IMR-90 (cell line): ENCODE data around the gene CCER1. TPM values are rescaled to one million over a fixed set of nuclear protein-coding genes. Genes with fewer than 3 reads are reported as not detected.

Experiments used
- ATAC-seq: fragments of 200-7000 bp; cut with Tn5 transposase; 2 replicates; pipeline ENCODE4 v1.9.1; 2020; ENCODE audit warnings: low read depth, mild to moderate bottlenecking, moderate library complexity
- BruUV-seq: library from RNA; stranded (reverse); fragments of 400-500 nt; replicated peaks from 2 replicates; lab custom pipeline; 2021; lab: Mats Ljungman, UMichigan
- CTCF ChIA-PET: fragments of 300-600 bp; formaldehyde crosslinking; extraction: SDS; loops from one replicate; lab custom pipeline; 2021; ENCODE audit warnings: antibody characterized with exemption; lab: Yijun Ruan, JAX
- POLR2A ChIA-PET: fragments of 300-600 bp; sonication (Branson Sonifier 250); formaldehyde crosslinking; loops from one replicate; lab custom pipeline; 2022; ENCODE audit warnings: antibody characterized with exemption; ENCODE audit not compliant: unreplicated experiment; lab: Charles Lee
- DNase-seq: peaks from one replicate; pipeline ENCODE4 v3.0.0; 2013
- H2AFZ ChIP-seq: replicated peaks from 2 replicates; pipeline ENCODE3; 2013; ENCODE audit warnings: low read length, mild to moderate bottlenecking; ENCODE audit not compliant: poor library complexity
- H2AK5ac ChIP-seq: 2 replicates; pipeline ENCODE4 v1.6.1; 2013; ENCODE audit warnings: low read depth, low read length, inconsistent platforms
- H2AK9ac ChIP-seq: replicated peaks from 2 replicates; pipeline ENCODE3; 2013; ENCODE audit warnings: mild to moderate bottlenecking, low read depth, low read length, moderate library complexity; ENCODE audit not compliant: poor library complexity
- H2BK120ac ChIP-seq: 2 replicates; pipeline ENCODE4 v1.6.1; 2013; ENCODE audit warnings: low read depth, low read length, inconsistent platforms
- H2BK15ac ChIP-seq: 3 replicates; pipeline ENCODE4 v1.6.1; 2013; ENCODE audit warnings: low read depth, low read length, inconsistent platforms
- H2BK20ac ChIP-seq: 2 replicates; pipeline ENCODE4 v1.6.1; 2013; ENCODE audit warnings: low read depth, mild to moderate bottlenecking, inconsistent platforms, low read length, moderate library complexity
- H2BK5ac ChIP-seq: 2 replicates; pipeline ENCODE4 v1.6.1; 2013; ENCODE audit warnings: mild to moderate bottlenecking, low read depth, low read length, inconsistent platforms; ENCODE audit not compliant: poor library complexity, severe bottlenecking
- H3K14ac ChIP-seq: replicated peaks from 2 replicates; pipeline ENCODE4 v1.6.1; 2013; ENCODE audit warnings: low read depth, low read length, inconsistent platforms
- H3K18ac ChIP-seq: 2 replicates; pipeline ENCODE4 v1.6.1; 2013; ENCODE audit warnings: low read depth, low read length, control low read depth
- H3K23ac ChIP-seq: 2 replicates; pipeline ENCODE4 v1.6.1; 2013; ENCODE audit warnings: low read depth, low read length, inconsistent platforms
- H3K27ac ChIP-seq: 2 replicates; pipeline ENCODE4 v1.5.1; 2013; ENCODE audit warnings: mild to moderate bottlenecking, control low read depth, low read length; ENCODE audit not compliant: insufficient read depth
- H3K27me3 ChIP-seq: 2 replicates; pipeline ENCODE4 v1.6.1; 2013; ENCODE audit warnings: low read length; ENCODE audit not compliant: control insufficient read depth, insufficient read depth
- H3K36me3 ChIP-seq: 2 replicates; pipeline ENCODE4 v1.6.1; 2013; ENCODE audit warnings: low read length, mixed read lengths; ENCODE audit not compliant: control insufficient read depth, insufficient read depth
- H3K4ac ChIP-seq: 2 replicates; pipeline ENCODE4 v1.6.1; 2013; ENCODE audit warnings: low read depth, low read length, inconsistent platforms
- H3K4me1 ChIP-seq: 2 replicates; pipeline ENCODE4 v1.6.1; 2013; ENCODE audit warnings: low read length, mixed read lengths; ENCODE audit not compliant: control insufficient read depth, insufficient read depth
- H3K4me2 ChIP-seq: 2 replicates; pipeline ENCODE4 v1.6.1; 2013; ENCODE audit warnings: low read depth, mild to moderate bottlenecking, control low read depth, low read length, moderate library complexity
- H3K4me3 ChIP-seq: 2 replicates; pipeline ENCODE4 v1.5.1; 2013; ENCODE audit warnings: low read depth, mild to moderate bottlenecking, control low read depth, low read length, moderate library complexity; ENCODE audit not compliant: insufficient read depth
- H3K56ac ChIP-seq: 2 replicates; pipeline ENCODE4 v1.6.1; 2013; ENCODE audit warnings: low read length, inconsistent platforms; ENCODE audit not compliant: insufficient read depth; ENCODE audit errors: extremely low read depth
- H3K79me1 ChIP-seq, 2 experiments: 2 replicates each; pipeline ENCODE4 v1.6.1; 2013; ENCODE audit warnings: low read length in 2 of 2, inconsistent platforms in 1 of 2, low read depth in 1 of 2
- H3K9ac ChIP-seq: 2 replicates; pipeline ENCODE4 v1.6.1; 2013; ENCODE audit warnings: low read depth, low read length, control low read depth
- H3K9me1 ChIP-seq: 2 replicates; pipeline ENCODE4 v1.6.1; 2013; ENCODE audit warnings: low read length, inconsistent platforms; ENCODE audit not compliant: insufficient read depth
- H3K9me3 ChIP-seq: 2 replicates; pipeline ENCODE4 v1.6.1; 2013; ENCODE audit warnings: low read length; ENCODE audit not compliant: control insufficient read depth, insufficient read depth
- H4K20me1 ChIP-seq: 2 replicates; pipeline ENCODE4 v1.6.1; 2013; ENCODE audit warnings: low read length, inconsistent platforms; ENCODE audit not compliant: insufficient read depth
- H4K5ac ChIP-seq: 2 replicates; pipeline ENCODE4 v1.6.1; 2013; ENCODE audit warnings: mild to moderate bottlenecking, low read depth, low read length, control low read depth
- H4K8ac ChIP-seq, 2 experiments: 2 replicates each; pipeline ENCODE4 v1.6.1; 2013; ENCODE audit warnings: low read depth in 2 of 2, low read length in 2 of 2, control low read depth in 1 of 2, inconsistent platforms in 1 of 2
- H4K91ac ChIP-seq: 2 replicates; pipeline ENCODE4 v1.6.1; 2013; ENCODE audit warnings: low read depth, low read length, inconsistent platforms; ENCODE audit not compliant: insufficient read depth
- BHLHE40 ChIP-seq: fragments of 150-350 bp; IDR thresholded peaks from 2 replicates; pipeline ENCODE4 v1.6.1; 2016; ENCODE audit warnings: mild to moderate bottlenecking, low read depth, low read length
- ELK1 ChIP-seq: fragments of 150-350 bp; IDR thresholded peaks from 2 replicates; pipeline ENCODE4 v1.6.1; 2016; ENCODE audit warnings: low read depth, mild to moderate bottlenecking, low read length, moderate library complexity, borderline replicate concordance
- FOS ChIP-seq: fragments of 150-350 bp; IDR thresholded peaks from 2 replicates; pipeline ENCODE4 v1.6.1; 2016; ENCODE audit warnings: low read depth, low read length
- POLR2A ChIP-seq: IDR thresholded peaks from 2 replicates; pipeline ENCODE4 v1.6.1; 2012; ENCODE audit warnings: mild to moderate bottlenecking, low read depth, low read length
- RAD21 ChIP-seq: IDR thresholded peaks from 2 replicates; pipeline ENCODE4 v1.6.1; 2012; ENCODE audit warnings: low read length, improper control_type of control experiment
- RCOR1 ChIP-seq: IDR thresholded peaks from 2 replicates; pipeline ENCODE4 v1.6.1; 2012; ENCODE audit warnings: mild to moderate bottlenecking, low read length, improper control_type of control experiment; ENCODE audit not compliant: insufficient replicate concordance
- RFX5 ChIP-seq: IDR thresholded peaks from 2 replicates; pipeline ENCODE4 v1.8.0; 2012; ENCODE audit warnings: low read depth, mild to moderate bottlenecking, low read length, moderate library complexity
- USF2 ChIP-seq: fragments of 150-350 bp; IDR thresholded peaks from 2 replicates; pipeline ENCODE4 v1.6.1; 2017; ENCODE audit warnings: mild to moderate bottlenecking, antibody characterized with exemption, low read length, low read depth
- WGBS, 2 experiments: methylation state at CpG; one replicate each; pipeline versions ENCODE4 v1.1.5 to v1.1.7; 2013; ENCODE audit warnings: missing lambda C conversion rate in 2 of 2; ENCODE audit not compliant: insufficient read length in 1 of 2; ENCODE audit errors: extremely low coverage in 2 of 2; 5-methylcytosine and 5-hydroxymethylcytosine counted together
- dilution Hi-C: fragments of 300-500 bp; cut with HindIII; formaldehyde crosslinking; loops from one replicate; pipeline ENCODE4 v1.14.3; 2018; ENCODE audit warnings: low sequenced_read_pairs; ENCODE audit not compliant: unreplicated experiment
- in situ Hi-C: fragments of 300-500 bp; cut with MboI; formaldehyde crosslinking; loops from 3 replicates; pipeline ENCODE4 v1.14.3; 2019; ENCODE audit warnings: low sequenced_read_pairs, inconsistent platforms, mixed read lengths
- intact Hi-C: fragments of 100-400 bp; cut with micrococcal nuclease; formaldehyde crosslinking; loops from 2 replicates; pipeline ENCODE4 v1.10.0; 2022
- polyA plus RNA-seq, 3 experiments: library from polyadenylated mRNA; depleted of rRNA; stranded (reverse); fragments of >200 nt; gene quantifications; 2 replicates each; pipeline ENCODE4 v1.2.3, GENCODE V29; 2012; ENCODE audit warnings: low replicate concordance in 1 of 3
- total RNA-seq: library from RNA; depleted of rRNA; stranded (reverse); fragments of >200 nt; gene quantifications from 2 replicates; pipeline ENCODE4 v1.2.3, GENCODE V29; 2012
- TF ChIP-seq, protein P1 (sequence below): conservative IDR thresholded peaks from 2 replicates; pipeline ENCODE4 v1.5.1; 2012; ENCODE audit warnings: mild to moderate bottlenecking, low read depth, low read length, improper control_type of control experiment

The CCER1 gene
- total and polyA plus RNA-seq, 2 of the 4 experiments (the other 2 are of a cell fraction), result not detected

GRCh38 chr12:90937651-90938050 lies 17.3 kb downstream of the CCER1 start:
- no peak overlapping the region for H2BK20ac ChIP-seq
- DNase-seq (no peak), ATAC-seq (no peak)
- no peak overlapping the region for H2AK9ac ChIP-seq
- no peak overlapping the region for H3K27ac ChIP-seq
- POLR2A ChIA-PET, result no interaction called here
- no peak overlapping the region for H2AK5ac ChIP-seq
- H2BK120ac ChIP-seq, result no peak overlapping the region
- H2BK5ac ChIP-seq, result no peak overlapping the region
- no peak overlapping the region for H3K23ac ChIP-seq
- H3K79me1 ChIP-seq, result no peaks in the 10 kb centered on the region
- no peak overlapping the region for H4K8ac ChIP-seq
- no peaks in the 10 kb centered on the region for H3K9me3 ChIP-seq
- no peak overlapping the region for H2AFZ ChIP-seq
- no peaks in the 10 kb centered on the region for H3K27me3 ChIP-seq
- no peak overlapping the region for H2BK15ac ChIP-seq
- BruUV-seq, result no TSS peak
- CTCF ChIA-PET, result no interaction called here
- no peak overlapping the region for H3K18ac ChIP-seq
- no peak overlapping the region for H4K91ac ChIP-seq
- TF ChIP-seq ELK1 (no peak), RAD21 (no peak), USF2 (no peak), FOS (no peak), POLR2A (no peak), RCOR1 (no peak), BHLHE40 (no peak), RFX5 (no peak)
- TF ChIP-seq, protein P1, sequence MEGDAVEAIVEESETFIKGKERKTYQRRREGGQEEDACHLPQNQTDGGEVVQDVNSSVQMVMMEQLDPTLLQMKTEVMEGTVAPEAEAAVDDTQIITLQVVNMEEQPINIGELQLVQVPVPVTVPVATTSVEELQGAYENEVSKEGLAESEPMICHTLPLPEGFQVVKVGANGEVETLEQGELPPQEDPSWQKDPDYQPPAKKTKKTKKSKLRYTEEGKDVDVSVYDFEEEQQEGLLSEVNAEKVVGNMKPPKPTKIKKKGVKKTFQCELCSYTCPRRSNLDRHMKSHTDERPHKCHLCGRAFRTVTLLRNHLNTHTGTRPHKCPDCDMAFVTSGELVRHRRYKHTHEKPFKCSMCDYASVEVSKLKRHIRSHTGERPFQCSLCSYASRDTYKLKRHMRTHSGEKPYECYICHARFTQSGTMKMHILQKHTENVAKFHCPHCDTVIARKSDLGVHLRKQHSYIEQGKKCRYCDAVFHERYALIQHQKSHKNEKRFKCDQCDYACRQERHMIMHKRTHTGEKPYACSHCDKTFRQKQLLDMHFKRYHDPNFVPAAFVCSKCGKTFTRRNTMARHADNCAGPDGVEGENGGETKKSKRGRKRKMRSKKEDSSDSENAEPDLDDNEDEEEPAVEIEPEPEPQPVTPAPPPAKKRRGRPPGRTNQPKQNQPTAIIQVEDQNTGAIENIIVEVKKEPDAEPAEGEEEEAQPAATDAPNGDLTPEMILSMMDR, result no peak
- H3K14ac ChIP-seq, result no peak overlapping the region
- H3K56ac ChIP-seq, result no peak overlapping the region
- no peak overlapping the region for H3K9ac ChIP-seq
- no peak overlapping the region for H4K5ac ChIP-seq
- in situ Hi-C loops (loop anchor here (10.0 kb wide), 1 partner anchor 1393 kb away; no protein-coding TSS in a partner anchor), dilution Hi-C loops (no loop called here), intact Hi-C loops (no loop called here)
- H3K4ac ChIP-seq, result no peak overlapping the region
- no peak overlapping the region for H3K4me3 ChIP-seq
- peaks cover 3% of the 10 kb centered on the region; the same call in 1 of the 2 replicates for H3K9me1 ChIP-seq
- no peaks in the 10 kb centered on the region for H4K20me1 ChIP-seq
- WGBS, 2 experiments, result no CpG with 5 or more reads among the region's 2 CpGs
- no peaks in the 10 kb centered on the region for H3K36me3 ChIP-seq
- no peak overlapping the region for H3K4me2 ChIP-seq
- H3K4me1 ChIP-seq, result peaks cover 4% of the 10 kb centered on the region; the same call in 1 of the 2 replicates
